Stimulated activated naive CD8-positive, alpha-beta T cell treated with anti-CD3 and anti-CD28 coated beads, Interleukin-15, Interleukin-2, amounts not matched to agents 100 U/mL and 50 U/mL, for 24 hours (primary cell): ENCODE measurements around the gene HMCN2.

Source experiments
- ATAC-seq: fragments of 150-1000 bp; cut with Tn5 transposase; one replicate; pipeline ENCODE4 v1.10.0; 2021
- DNase-seq: peaks from one replicate; pipeline ENCODE4 v3.0.0; 2021

The HMCN2 gene

GRCh38 chr9:130472184-130472705 lies 206.7 kb downstream of the HMCN2 start:
- DNase-seq, result no peak
- peak; percentile 24 for ATAC-seq

GRCh38 chr9:130473009-130473408 lies 207.4 kb downstream of the HMCN2 start:
- no peak for DNase-seq
- no peak for ATAC-seq

GRCh38 chr9:130473566-130473965 lies 208.0 kb downstream of the HMCN2 start:
- ATAC-seq, result no peak
- no peak for DNase-seq

- DNase-seq (no peak), ATAC-seq (no peak)
Measured at GRCh38 chr9:130474106-130474505, 208.5 kb downstream of the HMCN2 start.

GRCh38 chr9:130476151-130476730 lies 210.7 kb downstream of the HMCN2 start:
- ATAC-seq (no peak), DNase-seq (no peak)

- DNase-seq, result no peak
Measured at GRCh38 chr9:130477564-130477963, 212.0 kb downstream of the HMCN2 start.

GRCh38 chr9:130478152-130478551 lies 212.6 kb downstream of the HMCN2 start:
- ATAC-seq, result no peak

More at GRCh38 chr9:130477564-130477963, 212.0 kb downstream of the HMCN2 start:
- ATAC-seq, result no peak

GRCh38 chr9:130478736-130479575 lies 213.4 kb downstream of the HMCN2 start:
- DNase-seq, result no peak
- ATAC-seq, result no peak

More at GRCh38 chr9:130478152-130478551, 212.6 kb downstream of the HMCN2 start:
- DNase-seq, result no peak

GRCh38 chr9:130479587-130479986 lies 214.0 kb downstream of the HMCN2 start:
- no peak for DNase-seq
- no peak for ATAC-seq

- no peak for DNase-seq
- ATAC-seq, result no peak
Measured at GRCh38 chr9:130480673-130481072, 215.1 kb downstream of the HMCN2 start.

- DNase-seq, result no peak
- ATAC-seq, result no peak
Measured at GRCh38 chr9:130482463-130482862, 216.9 kb downstream of the HMCN2 start.

- DNase-seq, result no peak
Measured at GRCh38 chr9:130483371-130483971, 217.9 kb downstream of the HMCN2 start.

More at GRCh38 chr9:130483371-130483971, 217.9 kb downstream of the HMCN2 start:
- no peak for ATAC-seq
